ENCODE results near the gene SPATA45.

SPATA45 gene

DNA sequence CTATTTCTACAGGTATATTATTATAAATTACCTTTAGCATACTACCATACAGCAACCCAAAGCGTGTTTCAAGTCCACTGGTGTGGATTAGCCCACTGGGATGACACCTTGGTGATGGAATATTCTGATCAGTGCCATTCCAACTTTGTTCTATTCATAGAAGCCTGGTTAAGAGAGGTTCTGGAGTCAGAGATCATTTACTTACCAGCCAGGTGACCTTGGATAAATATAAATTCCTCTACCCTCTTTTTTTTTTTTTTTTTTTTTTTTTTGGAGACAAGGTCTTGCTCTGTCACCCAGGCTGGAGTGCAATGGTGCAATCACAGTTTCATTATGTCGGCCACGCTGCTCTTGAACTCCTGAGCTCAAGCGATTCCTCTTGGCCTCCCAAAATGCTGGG, at the start of gene SPATA45:
SPATA45 (minus strand) TSS at position 101 of the 400 bp plus-strand sequence. CDS start 11,500 bp downstream, outside the sequence.
- no peak within 1 kb of the TSS for H3K4me3 ChIP-seq (ENCODE audit: low read depth, low read length)
- TF ChIP-seq, protein P1, sequence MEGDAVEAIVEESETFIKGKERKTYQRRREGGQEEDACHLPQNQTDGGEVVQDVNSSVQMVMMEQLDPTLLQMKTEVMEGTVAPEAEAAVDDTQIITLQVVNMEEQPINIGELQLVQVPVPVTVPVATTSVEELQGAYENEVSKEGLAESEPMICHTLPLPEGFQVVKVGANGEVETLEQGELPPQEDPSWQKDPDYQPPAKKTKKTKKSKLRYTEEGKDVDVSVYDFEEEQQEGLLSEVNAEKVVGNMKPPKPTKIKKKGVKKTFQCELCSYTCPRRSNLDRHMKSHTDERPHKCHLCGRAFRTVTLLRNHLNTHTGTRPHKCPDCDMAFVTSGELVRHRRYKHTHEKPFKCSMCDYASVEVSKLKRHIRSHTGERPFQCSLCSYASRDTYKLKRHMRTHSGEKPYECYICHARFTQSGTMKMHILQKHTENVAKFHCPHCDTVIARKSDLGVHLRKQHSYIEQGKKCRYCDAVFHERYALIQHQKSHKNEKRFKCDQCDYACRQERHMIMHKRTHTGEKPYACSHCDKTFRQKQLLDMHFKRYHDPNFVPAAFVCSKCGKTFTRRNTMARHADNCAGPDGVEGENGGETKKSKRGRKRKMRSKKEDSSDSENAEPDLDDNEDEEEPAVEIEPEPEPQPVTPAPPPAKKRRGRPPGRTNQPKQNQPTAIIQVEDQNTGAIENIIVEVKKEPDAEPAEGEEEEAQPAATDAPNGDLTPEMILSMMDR (conservative IDR thresholded peaks at IDR 0.05; ENCODE audit: low read depth, low read length), result no peak
- no peak for DNase-seq (ENCODE audit: low read depth)

DNA sequence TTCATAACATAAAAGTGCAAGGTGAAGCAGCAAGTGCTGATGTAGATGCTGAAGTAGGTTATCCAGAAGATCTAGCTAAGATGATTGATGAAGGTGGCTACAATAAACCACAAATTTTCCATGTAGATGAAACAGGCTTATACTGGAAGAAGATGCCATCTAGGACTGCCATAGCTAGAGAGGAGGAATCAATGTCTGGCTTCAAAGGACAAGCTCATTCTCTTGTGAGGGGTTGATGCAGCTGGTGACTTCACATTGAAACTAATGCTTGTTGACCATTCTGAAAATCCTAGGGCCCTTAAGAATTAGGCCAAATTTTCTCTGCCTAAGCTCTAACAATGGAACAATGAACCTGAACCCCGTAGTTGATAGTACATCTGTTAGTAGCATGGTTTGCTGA, 44.7 kb upstream of the SPATA45 start:
- no peak overlapping the region for H3K4me3 ChIP-seq (ENCODE audit: low read depth, low read length)
- TF ChIP-seq, protein P1 (conservative IDR thresholded peaks at IDR 0.05; ENCODE audit: low read depth, low read length), result no peak
- DNase-seq (ENCODE audit: low read depth), result no peak

DNA sequence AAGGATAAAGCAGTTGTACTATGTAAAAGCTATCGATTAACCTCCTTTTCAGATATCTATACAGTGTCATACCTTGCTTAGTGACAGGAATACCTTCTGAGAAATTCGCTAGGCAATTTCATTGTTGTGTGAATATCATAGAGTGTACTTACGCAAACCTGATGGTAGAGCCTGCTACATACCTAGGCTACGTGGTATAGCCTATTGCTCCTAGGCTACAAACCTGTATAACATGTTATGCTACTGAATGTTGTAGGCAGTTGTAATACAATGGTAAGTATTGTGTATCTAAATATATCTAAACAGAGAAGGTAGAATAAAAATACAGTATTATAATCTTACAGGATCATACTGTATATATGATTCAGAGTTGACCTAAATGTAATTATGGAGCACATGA, 37.1 kb upstream of the SPATA45 start:
- no peak overlapping the region for H3K4me3 ChIP-seq (ENCODE audit: low read depth, low read length)
- TF ChIP-seq, protein P1 (conservative IDR thresholded peaks at IDR 0.05; ENCODE audit: low read depth, low read length), result no peak
- no peak for DNase-seq (ENCODE audit: low read depth)

DNA sequence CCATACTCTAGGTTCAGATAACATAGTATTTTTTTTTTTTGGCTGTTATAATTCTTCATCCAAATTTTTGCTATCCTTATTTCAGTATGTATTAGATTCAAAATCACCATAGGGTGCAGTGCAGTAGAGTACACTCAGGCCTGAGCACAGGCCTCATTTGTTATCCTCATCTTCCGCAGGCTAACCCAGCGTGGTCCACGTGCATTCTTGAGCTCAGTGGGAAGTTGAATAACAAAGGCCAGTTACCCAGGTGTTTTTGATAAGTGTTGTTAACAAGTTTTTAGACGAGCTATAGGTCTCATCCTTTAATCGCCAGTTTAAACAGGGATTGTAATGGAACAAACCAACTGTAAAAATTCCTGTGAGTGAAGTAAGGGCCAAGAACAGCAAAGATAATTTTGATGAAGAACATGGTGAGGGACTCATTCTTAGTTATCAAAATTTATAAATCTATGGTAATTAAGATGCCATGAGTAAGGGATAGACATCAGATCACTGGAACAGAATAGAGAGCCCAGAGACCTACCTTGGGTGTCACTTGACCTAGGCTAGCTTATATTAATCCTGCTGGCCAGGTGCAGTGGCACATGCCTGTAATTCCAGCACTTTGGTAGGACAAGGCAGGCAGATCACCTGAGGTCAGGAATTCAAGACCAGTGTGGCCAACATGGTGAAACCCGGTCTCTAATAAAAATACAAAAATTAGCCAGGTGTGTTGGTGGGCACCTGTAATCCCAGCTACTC, 32.7 kb upstream of the SPATA45 start:
- H3K4me3 ChIP-seq (ENCODE audit: low read depth, low read length), result no peak overlapping the region
- DNase-seq (ENCODE audit: low read depth), result no peak
- TF ChIP-seq, protein P1 (conservative IDR thresholded peaks at IDR 0.05; ENCODE audit: low read depth, low read length), result no peak

DNA sequence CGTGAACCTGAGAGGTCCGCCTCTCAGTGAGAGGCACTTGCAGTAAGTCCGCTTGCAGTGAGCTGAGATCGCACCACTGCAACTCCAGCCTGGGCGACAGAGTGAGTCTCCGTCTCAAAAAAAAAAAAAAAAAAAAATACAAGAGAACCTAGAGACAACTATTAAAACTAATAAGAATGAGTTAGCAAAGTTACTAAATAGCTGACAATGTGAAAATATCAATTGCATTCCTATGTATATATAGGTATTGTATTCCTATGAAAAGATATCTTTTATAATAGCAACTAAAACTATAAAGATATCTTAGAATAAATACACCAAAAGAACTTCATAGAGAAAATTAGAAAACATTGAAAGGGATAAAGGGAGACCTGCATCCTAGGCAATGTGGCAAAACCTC, 31.0 kb upstream of the SPATA45 start:
- no peak overlapping the region for H3K4me3 ChIP-seq (ENCODE audit: low read depth, low read length)
- TF ChIP-seq, protein P1 (conservative IDR thresholded peaks at IDR 0.05; ENCODE audit: low read depth, low read length), result no peak
- no peak for DNase-seq (ENCODE audit: low read depth)

DNA sequence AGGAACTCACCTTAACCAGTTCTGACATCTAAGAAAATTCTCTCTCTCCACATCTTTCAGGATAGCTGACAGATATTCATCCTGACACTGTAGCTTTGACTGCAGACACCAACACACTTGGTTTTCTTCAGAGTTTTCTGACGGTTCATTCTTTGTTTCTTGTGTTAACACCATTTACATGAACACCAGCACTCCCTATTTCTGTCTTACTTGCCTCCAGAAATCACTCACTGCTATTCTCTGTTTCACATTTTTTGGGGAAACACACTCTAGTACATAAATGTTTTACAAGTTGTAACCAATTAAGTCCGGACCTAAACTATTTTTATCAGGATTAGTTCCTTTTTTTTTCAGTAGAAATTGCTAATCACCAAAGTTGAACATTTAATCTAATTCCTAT, 26.1 kb upstream of the SPATA45 start:
- no peak for DNase-seq (ENCODE audit: low read depth)
- H3K4me3 ChIP-seq (ENCODE audit: low read depth, low read length), result no peak overlapping the region
- TF ChIP-seq, protein P1 (conservative IDR thresholded peaks at IDR 0.05; ENCODE audit: low read depth, low read length), result no peak

DNA sequence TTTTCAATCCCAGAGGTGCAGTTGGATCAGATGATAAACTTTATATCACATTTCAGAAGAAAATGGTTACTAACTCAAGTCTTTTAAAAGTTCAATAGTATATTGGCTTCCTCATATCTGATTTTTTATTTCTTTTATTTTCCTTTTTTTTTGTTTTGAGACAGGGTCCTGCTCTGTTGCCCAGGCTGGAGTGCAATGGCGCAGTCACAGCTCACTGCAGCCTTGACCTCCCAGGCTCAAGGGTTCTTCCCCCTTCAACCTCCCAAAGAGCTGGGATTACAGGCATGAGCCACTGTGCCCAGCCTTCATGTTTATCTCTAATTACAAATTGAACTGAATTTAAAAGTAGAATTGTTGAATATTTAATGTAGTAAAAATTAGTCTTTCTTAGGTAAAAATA, 24.5 kb upstream of the SPATA45 start:
- no peak overlapping the region for H3K4me3 ChIP-seq (ENCODE audit: low read depth, low read length)
- TF ChIP-seq, protein P1 (conservative IDR thresholded peaks at IDR 0.05; ENCODE audit: low read depth, low read length), result no peak
- no peak for DNase-seq (ENCODE audit: low read depth)

Measured in choroid plexus epithelial cell (primary cell).